ENCODE data around the gene COL23A1. TPM values are rescaled to one million over a fixed set of nuclear protein-coding genes. Genes with fewer than 3 reads are reported as not detected.

COL23A1 gene
- total RNA-seq, 1 experiment from 2014 or later, result 1.2 TPM

- in situ Hi-C loops (cut with HindIII; ENCODE audit: low pct_unique_long_range_greater_than_20kb, low sequenced_read_pairs), result no loop called here
These were observed 67.8 kb downstream of the COL23A1 start for GRCh38 chr5:178522361-178522760.

GRCh38 chr5:178520851-178521250, 69.3 kb downstream of the COL23A1 start:
- in situ Hi-C loops (cut with HindIII; ENCODE audit: low pct_unique_long_range_greater_than_20kb, low sequenced_read_pairs), result no loop called here
- no peak for DNase-seq (ENCODE audit: low read depth)

More at GRCh38 chr5:178522361-178522760, 67.8 kb downstream of the COL23A1 start:
- no peak for DNase-seq (ENCODE audit: low read depth)

GRCh38 chr5:178519804-178520203, 70.4 kb downstream of the COL23A1 start:
- in situ Hi-C loops (cut with HindIII; ENCODE audit: low pct_unique_long_range_greater_than_20kb, low sequenced_read_pairs), result no loop called here
- no peak for DNase-seq (ENCODE audit: low read depth)

GRCh38 chr5:178519155-178519554, 71.0 kb downstream of the COL23A1 start:
- in situ Hi-C loops (cut with HindIII; ENCODE audit: low pct_unique_long_range_greater_than_20kb, low sequenced_read_pairs), result no loop called here
- DNase-seq (ENCODE audit: low read depth), result no peak

- in situ Hi-C loops (cut with HindIII; ENCODE audit: low pct_unique_long_range_greater_than_20kb, low sequenced_read_pairs), result no loop called here
- DNase-seq (ENCODE audit: low read depth), result no peak
These were observed 73.5 kb downstream of the COL23A1 start for GRCh38 chr5:178516504-178517235.

- in situ Hi-C loops (cut with HindIII; ENCODE audit: low pct_unique_long_range_greater_than_20kb, low sequenced_read_pairs), result no loop called here
- no peak for DNase-seq (ENCODE audit: low read depth)
These were observed 74.3 kb downstream of the COL23A1 start for GRCh38 chr5:178515776-178516503.

- DNase-seq (ENCODE audit: low read depth), result no peak
- in situ Hi-C loops (cut with HindIII; ENCODE audit: low pct_unique_long_range_greater_than_20kb, low sequenced_read_pairs), result no loop called here
These were observed 75.3 kb downstream of the COL23A1 start for GRCh38 chr5:178514851-178515418.

GRCh38 chr5:178511172-178511571, 79.0 kb downstream of the COL23A1 start:
- in situ Hi-C loops (cut with HindIII; ENCODE audit: low pct_unique_long_range_greater_than_20kb, low sequenced_read_pairs), result no loop called here

GRCh38 chr5:178509491-178510057, 80.6 kb downstream of the COL23A1 start:
- in situ Hi-C loops (cut with HindIII; ENCODE audit: low pct_unique_long_range_greater_than_20kb, low sequenced_read_pairs), result no loop called here
- no peak for DNase-seq (ENCODE audit: low read depth)

More at GRCh38 chr5:178511172-178511571, 79.0 kb downstream of the COL23A1 start:
- DNase-seq (ENCODE audit: low read depth), result no peak

- no peak for DNase-seq (ENCODE audit: low read depth)
- in situ Hi-C loops (cut with HindIII; ENCODE audit: low pct_unique_long_range_greater_than_20kb, low sequenced_read_pairs), result no loop called here
These were observed 82.9 kb downstream of the COL23A1 start for GRCh38 chr5:178507151-178507932.

- in situ Hi-C loops (cut with HindIII; ENCODE audit: low pct_unique_long_range_greater_than_20kb, low sequenced_read_pairs), result no loop called here
- no peak for DNase-seq (ENCODE audit: low read depth)
These were observed 84.4 kb downstream of the COL23A1 start for GRCh38 chr5:178505639-178506407.

GRCh38 chr5:178504340-178504960, 85.7 kb downstream of the COL23A1 start:
- in situ Hi-C loops (cut with HindIII; ENCODE audit: low pct_unique_long_range_greater_than_20kb, low sequenced_read_pairs), result no loop called here
- no peak for DNase-seq (ENCODE audit: low read depth)

GRCh38 chr5:178502401-178503100, 87.6 kb downstream of the COL23A1 start:
- in situ Hi-C loops (cut with HindIII; ENCODE audit: low pct_unique_long_range_greater_than_20kb, low sequenced_read_pairs), result no loop called here
- DNase-seq (ENCODE audit: low read depth), result no peak

- DNase-seq (ENCODE audit: low read depth), result no peak
- in situ Hi-C loops (cut with HindIII; ENCODE audit: low pct_unique_long_range_greater_than_20kb, low sequenced_read_pairs), result no loop called here
These were observed 90.8 kb downstream of the COL23A1 start for GRCh38 chr5:178499352-178499751.

GRCh38 chr5:178496642-178497041, 93.6 kb downstream of the COL23A1 start:
- in situ Hi-C loops (cut with HindIII; ENCODE audit: low pct_unique_long_range_greater_than_20kb, low sequenced_read_pairs), result no loop called here
- no peak for DNase-seq (ENCODE audit: low read depth)

GRCh38 chr5:178496214-178496613, 94.0 kb downstream of the COL23A1 start:
- in situ Hi-C loops (cut with HindIII; ENCODE audit: low pct_unique_long_range_greater_than_20kb, low sequenced_read_pairs), result no loop called here
- no peak for DNase-seq (ENCODE audit: low read depth)

- DNase-seq (ENCODE audit: low read depth), result no peak
- in situ Hi-C loops (cut with HindIII; ENCODE audit: low pct_unique_long_range_greater_than_20kb, low sequenced_read_pairs), result no loop called here
These were observed 94.5 kb downstream of the COL23A1 start for GRCh38 chr5:178495706-178496105.
